HG03520 (cell line): Measurements from ENCODE around the gene CMSS1.

Experiments used
- ATAC-seq: cut with Tn5 transposase; IDR thresholded peaks from one replicate; pipeline ENCODE4 v1.9.1; 2021; ENCODE audit warnings: mild to moderate bottlenecking, moderate library complexity; ENCODE audit not compliant: unreplicated experiment

Gene CMSS1

GRCh38 chr3:99954914-99955644, 137.4 kb downstream of the CMSS1 start:
- ATAC-seq = no peak

- no peak for ATAC-seq
These were observed 138.3 kb downstream of the CMSS1 start for GRCh38 chr3:99955773-99956562.

- no peak for ATAC-seq
These were observed 139.6 kb downstream of the CMSS1 start for GRCh38 chr3:99957151-99957796.

GRCh38 chr3:99958222-99958912, 140.7 kb downstream of the CMSS1 start:
- no peak for ATAC-seq

- ATAC-seq = no peak
These were observed 142.6 kb downstream of the CMSS1 start for GRCh38 chr3:99960123-99960878.

- ATAC-seq = no peak
These were observed 143.3 kb downstream of the CMSS1 start for GRCh38 chr3:99960941-99961340.

- ATAC-seq = no peak
These were observed 144.3 kb downstream of the CMSS1 start for GRCh38 chr3:99961756-99962515.

- ATAC-seq = no peak
These were observed 145.0 kb downstream of the CMSS1 start for GRCh38 chr3:99962703-99963102.

GRCh38 chr3:99965077-99965476, 147.4 kb downstream of the CMSS1 start:
- no peak for ATAC-seq

GRCh38 chr3:99965681-99966408, 148.2 kb downstream of the CMSS1 start:
- no peak for ATAC-seq

- no peak for ATAC-seq
These were observed 149.2 kb downstream of the CMSS1 start for GRCh38 chr3:99966662-99967416.

GRCh38 chr3:99967796-99968195, 150.1 kb downstream of the CMSS1 start:
- ATAC-seq = no peak

- ATAC-seq = no peak
These were observed 151.5 kb downstream of the CMSS1 start for GRCh38 chr3:99969136-99969535.

GRCh38 chr3:99970198-99970597, 152.5 kb downstream of the CMSS1 start:
- ATAC-seq = peak; percentile 90

- no peak for ATAC-seq
These were observed 154.1 kb downstream of the CMSS1 start for GRCh38 chr3:99971761-99972160.

GRCh38 chr3:99972380-99973104, 154.9 kb downstream of the CMSS1 start:
- no peak for ATAC-seq

- ATAC-seq = no peak
These were observed 157.3 kb downstream of the CMSS1 start for GRCh38 chr3:99974989-99975388.

GRCh38 chr3:99976584-99976983, 158.9 kb downstream of the CMSS1 start:
- ATAC-seq = no peak
